ENCODE measurements around the gene YIPF5. TPM values are rescaled to one million over a fixed set of nuclear protein-coding genes. Genes with fewer than 3 reads are reported as not detected.

YIPF5 gene
- total RNA-seq: 10 to 100 TPM in 5 of 6 donors, 1 to 10 TPM in 1; 9.4 to 45.2 (median 30.9) TPM

DNA sequence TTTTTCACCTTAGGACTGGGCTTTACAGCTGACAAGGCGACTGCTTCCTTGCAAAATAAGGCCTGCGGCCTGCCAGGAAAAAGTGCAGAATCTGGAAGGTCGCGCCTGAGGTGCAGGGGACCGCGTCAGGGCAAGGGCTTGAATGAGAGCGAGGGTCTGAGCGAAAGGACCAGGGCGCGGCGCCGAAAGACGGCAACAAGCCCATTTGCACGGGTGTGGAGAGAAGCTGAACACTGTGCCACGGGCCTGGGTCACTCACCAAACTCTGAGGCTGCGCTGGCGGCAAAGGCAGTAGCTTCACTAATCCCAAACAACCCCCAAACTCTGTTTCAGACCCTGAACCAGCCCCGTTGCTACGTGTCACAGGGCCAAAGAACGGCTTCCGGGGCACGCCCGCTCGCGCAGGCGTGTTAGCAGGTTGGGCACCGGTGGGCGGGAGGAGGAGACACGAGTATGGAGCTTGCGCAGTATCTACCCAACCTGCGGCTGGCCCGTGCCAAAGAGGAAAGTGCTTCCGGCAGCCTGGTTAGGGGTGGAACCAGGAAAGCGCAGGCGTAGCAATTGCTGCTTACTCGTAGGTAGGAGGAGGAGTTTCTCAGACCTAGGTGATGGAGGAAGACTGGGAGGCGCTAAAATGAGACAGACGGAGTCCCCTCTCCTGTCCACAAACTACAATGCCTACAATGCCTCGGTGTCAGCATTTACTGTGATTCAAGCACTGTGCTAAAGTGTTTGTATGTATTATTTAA, at the start of gene YIPF5, which contains the start of gene KCTD16:
Gene YIPF5 (minus strand): TSS at position 384 of the 749 bp plus-strand sequence. CDS start 704 bp downstream, outside the sequence.
Gene KCTD16 (plus strand): TSS at position 598 of the 749 bp plus-strand sequence.
- Histone ChIP-seq H3K27ac (peak within 1 kb of the TSS; percentile 84 to 90 (median 86)), H3K4me3 (peak within 1 kb of the TSS; percentile 69 to 91 (median 83)), H3K36me3 (peaks cover 0 to 30% (median under 1%) of the 10 kb centered on the region in 4 donors), H3K9me3 (no peaks in the 10 kb centered on the region), H3K4me1 (peaks cover 17 to 22% (median 19%) of the 10 kb centered on the region in 4 donors), H3K27me3 (no peaks in the 10 kb centered on the region)
- 0 to 1% methylated on average over 14 to 39 of the region's 39 CpGs for WGBS, 2 donors
- peak; percentile 100 for ATAC-seq (ENCODE audit: low FRiP score in 2 of 2)
- DNase-seq: peak; percentile 97 to 98
- TF ChIP-seq POLR2AphosphoS5 (IDR thresholded peaks at IDR 0.05) (peak; percentile 75 to 82), POLR2A (IDR thresholded peaks at IDR 0.05) (peak in 3 of 4 donors; percentile 42 to 71 (median 67)), EP300 (IDR thresholded peaks at IDR 0.05) (no peak)
- TF ChIP-seq, protein P1, sequence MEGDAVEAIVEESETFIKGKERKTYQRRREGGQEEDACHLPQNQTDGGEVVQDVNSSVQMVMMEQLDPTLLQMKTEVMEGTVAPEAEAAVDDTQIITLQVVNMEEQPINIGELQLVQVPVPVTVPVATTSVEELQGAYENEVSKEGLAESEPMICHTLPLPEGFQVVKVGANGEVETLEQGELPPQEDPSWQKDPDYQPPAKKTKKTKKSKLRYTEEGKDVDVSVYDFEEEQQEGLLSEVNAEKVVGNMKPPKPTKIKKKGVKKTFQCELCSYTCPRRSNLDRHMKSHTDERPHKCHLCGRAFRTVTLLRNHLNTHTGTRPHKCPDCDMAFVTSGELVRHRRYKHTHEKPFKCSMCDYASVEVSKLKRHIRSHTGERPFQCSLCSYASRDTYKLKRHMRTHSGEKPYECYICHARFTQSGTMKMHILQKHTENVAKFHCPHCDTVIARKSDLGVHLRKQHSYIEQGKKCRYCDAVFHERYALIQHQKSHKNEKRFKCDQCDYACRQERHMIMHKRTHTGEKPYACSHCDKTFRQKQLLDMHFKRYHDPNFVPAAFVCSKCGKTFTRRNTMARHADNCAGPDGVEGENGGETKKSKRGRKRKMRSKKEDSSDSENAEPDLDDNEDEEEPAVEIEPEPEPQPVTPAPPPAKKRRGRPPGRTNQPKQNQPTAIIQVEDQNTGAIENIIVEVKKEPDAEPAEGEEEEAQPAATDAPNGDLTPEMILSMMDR (IDR thresholded peaks at IDR 0.05): peak in 1 of 6 experiments; percentile 29

DNA sequence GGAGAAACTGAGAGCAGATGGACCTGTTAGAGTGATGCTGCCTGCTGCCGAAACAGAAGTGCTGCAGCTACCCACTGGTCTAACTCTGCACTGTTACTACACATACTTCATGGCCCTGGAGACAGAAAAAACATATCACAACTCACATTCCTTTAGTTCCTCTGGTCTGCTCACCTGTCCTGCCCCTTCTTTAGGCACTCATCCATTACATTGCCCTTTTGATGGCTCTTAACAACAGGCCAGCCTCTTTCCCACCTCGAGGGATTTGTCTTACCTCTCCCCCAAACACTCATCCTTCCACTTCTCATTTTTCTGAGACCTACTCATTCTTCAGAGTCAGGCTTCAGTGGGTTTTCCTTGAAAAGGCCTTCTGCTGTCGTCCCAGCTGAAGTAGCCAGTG, 49.4 kb upstream of the YIPF5 start:
- H3K27ac ChIP-seq: no peak overlapping the region

DNA sequence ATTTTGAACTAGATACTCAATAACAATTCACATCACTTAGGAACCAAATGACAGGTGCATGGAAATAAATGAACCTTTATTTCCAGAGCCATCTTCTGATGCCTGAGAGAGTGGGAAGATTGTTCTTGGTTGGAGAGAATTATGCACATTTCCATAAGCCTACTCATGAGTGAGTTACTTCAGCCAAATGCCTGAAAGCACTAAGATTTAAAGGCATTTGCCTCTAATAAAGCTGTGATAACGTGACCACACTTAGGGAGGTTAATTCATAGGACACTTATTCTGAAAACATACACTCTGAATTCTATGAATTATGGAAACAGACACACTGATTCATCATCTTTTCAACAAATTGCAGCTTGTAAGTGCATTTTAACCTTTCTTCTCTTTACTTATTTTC, 40.2 kb upstream of the YIPF5 start:
- ATAC-seq (ENCODE audit: low FRiP score in 2 of 2) (no peak), DNase-seq (no peak)
- WGBS, 2 donors: 71 to 76% methylated on average over 1 of the region's 1 CpG
- Histone ChIP-seq H3K27me3 (peaks cover 0 to 2% (median 0%) of the 10 kb centered on the region in 4 donors), H3K36me3 (no peaks in the 10 kb centered on the region), H3K4me3 (no peak overlapping the region), H3K4me1 (no peaks in the 10 kb centered on the region), H3K27ac (no peak overlapping the region), H3K9me3 (no peaks in the 10 kb centered on the region)
- no peak for TF ChIP-seq POLR2A (IDR thresholded peaks at IDR 0.05)
- TF ChIP-seq EP300 (IDR thresholded peaks at IDR 0.05): no peak
- TF ChIP-seq, protein P1 (IDR thresholded peaks at IDR 0.05): no peak
- TF ChIP-seq POLR2AphosphoS5 (IDR thresholded peaks at IDR 0.05): no peak

More for the DNA sequence above, 49.4 kb upstream of the YIPF5 start:
- Histone ChIP-seq H3K4me1 (no peaks in the 10 kb centered on the region), H3K9me3 (no peaks in the 10 kb centered on the region), H3K27me3 (no peaks in the 10 kb centered on the region), H3K4me3 (no peak overlapping the region), H3K36me3 (no peaks in the 10 kb centered on the region)
- TF ChIP-seq POLR2AphosphoS5 (IDR thresholded peaks at IDR 0.05) (no peak), POLR2A (IDR thresholded peaks at IDR 0.05) (no peak), EP300 (IDR thresholded peaks at IDR 0.05) (no peak)
- TF ChIP-seq, protein P1 (IDR thresholded peaks at IDR 0.05): no peak
- no peak for ATAC-seq (ENCODE audit: low FRiP score in 2 of 2)
- no peak for DNase-seq
- 55 to 62% methylated on average over 3 of the region's 3 CpGs for WGBS, 2 donors

DNA sequence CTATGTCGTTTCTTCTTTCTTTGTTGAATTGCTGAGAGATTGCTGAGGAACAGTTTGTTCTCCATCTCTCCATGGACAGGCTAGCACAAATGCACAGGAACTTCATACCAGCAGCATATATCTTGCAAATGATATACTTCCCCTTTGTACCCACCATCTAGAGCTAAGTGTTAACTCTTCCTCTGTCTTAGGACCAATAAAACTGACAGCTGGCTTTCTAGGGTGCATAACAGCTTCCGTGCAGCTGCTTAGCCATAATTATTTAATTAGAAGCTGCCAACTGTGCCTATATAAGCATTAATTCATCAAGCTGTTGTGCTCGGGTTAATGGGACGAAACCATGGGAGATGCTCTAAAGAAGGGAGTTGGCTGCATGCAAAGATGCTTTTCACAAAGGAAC, 38.9 kb upstream of the YIPF5 start:
- no peaks in the 10 kb centered on the region for H3K36me3 ChIP-seq
- ATAC-seq (ENCODE audit: low FRiP score in 2 of 2) (no peak), DNase-seq (no peak)
- H3K27me3 ChIP-seq: peaks cover 0 to 8% (median 3%) of the 10 kb centered on the region in 4 donors
- peaks cover 0 to 7% (median 5%) of the 10 kb centered on the region in 4 donors for H3K4me1 ChIP-seq
- no peaks in the 10 kb centered on the region for H3K9me3 ChIP-seq
- H3K4me3 ChIP-seq: no peak overlapping the region
- no peak overlapping the region for H3K27ac ChIP-seq
- TF ChIP-seq POLR2A (IDR thresholded peaks at IDR 0.05): no peak
- TF ChIP-seq EP300 (IDR thresholded peaks at IDR 0.05): no peak
- no peak for TF ChIP-seq POLR2AphosphoS5 (IDR thresholded peaks at IDR 0.05)
- TF ChIP-seq, protein P1 (IDR thresholded peaks at IDR 0.05): no peak
- WGBS, 2 donors: 74 to 80% methylated on average over 4 of the region's 4 CpGs

Data from upper lobe of left lung (tissue), 6 donors.